ENCODE results near the gene ACTN1.

Gene ACTN1

GRCh38 chr14:68892961-68893360 lies 86.1 kb downstream of the ACTN1 start:
- TF ChIP-seq CTCF (IDR thresholded peaks at IDR 0.05; ENCODE audit: low read depth, low read length), result no peak
- H3K4me3 ChIP-seq (ENCODE audit: low read depth, low read length), result no peak overlapping the region

- no peak overlapping the region for H3K4me3 ChIP-seq (ENCODE audit: low read depth, low read length)
- no peak for TF ChIP-seq CTCF (IDR thresholded peaks at IDR 0.05; ENCODE audit: low read depth, low read length)
Measured at GRCh38 chr14:68891851-68892660, 87.0 kb downstream of the ACTN1 start.

GRCh38 chr14:68890173-68890931 lies 88.8 kb downstream of the ACTN1 start:
- TF ChIP-seq CTCF (IDR thresholded peaks at IDR 0.05; ENCODE audit: low read depth, low read length), result no peak
- H3K4me3 ChIP-seq (ENCODE audit: low read depth, low read length), result no peak overlapping the region

- TF ChIP-seq CTCF (IDR thresholded peaks at IDR 0.05; ENCODE audit: low read depth, low read length), result no peak
- no peak overlapping the region for H3K4me3 ChIP-seq (ENCODE audit: low read depth, low read length)
Measured at GRCh38 chr14:68888883-68889282, 90.2 kb downstream of the ACTN1 start.

GRCh38 chr14:68888025-68888850 lies 90.9 kb downstream of the ACTN1 start:
- no peak for TF ChIP-seq CTCF (IDR thresholded peaks at IDR 0.05; ENCODE audit: low read depth, low read length)
- no peak overlapping the region for H3K4me3 ChIP-seq (ENCODE audit: low read depth, low read length)

GRCh38 chr14:68886109-68886434 lies 93.0 kb downstream of the ACTN1 start:
- H3K4me3 ChIP-seq (ENCODE audit: low read depth, low read length), result no peak overlapping the region
- no peak for TF ChIP-seq CTCF (IDR thresholded peaks at IDR 0.05; ENCODE audit: low read depth, low read length)

Measured in WI38 (cell line).